IPS-15b (cell line): ENCODE measurements around the gene NDOR1.

Experiments
- H3K27me3 ChIP-seq: one replicate; pipeline ENCODE4 v1.6.1; 2013; ENCODE audit warnings: low read length; ENCODE audit not compliant: control insufficient read depth, insufficient read depth
- H3K36me3 ChIP-seq: one replicate; pipeline ENCODE4 v1.6.1; 2013; ENCODE audit warnings: low read length; ENCODE audit not compliant: control insufficient read depth, insufficient read depth
- H3K4me1 ChIP-seq: one replicate; pipeline ENCODE4 v1.6.1; 2013; ENCODE audit warnings: mild to moderate bottlenecking, low read length; ENCODE audit not compliant: control insufficient read depth, insufficient read depth
- H3K4me3 ChIP-seq: one replicate; pipeline ENCODE4 v1.5.1; 2013; ENCODE audit warnings: low read depth, low read length
- H3K9ac ChIP-seq: one replicate; pipeline ENCODE4 v1.6.1; 2013; ENCODE audit warnings: low read depth, mild to moderate bottlenecking, low read length
- H3K9me3 ChIP-seq: one replicate; pipeline ENCODE4 v1.6.1; 2013; ENCODE audit warnings: mild to moderate bottlenecking, low read length; ENCODE audit not compliant: control insufficient read depth, insufficient read depth

Gene NDOR1

GRCh38 chr9:137170486-137171148 is 34.9 kb upstream of the NDOR1 start:
- no peak overlapping the region for H3K4me3 ChIP-seq
- peaks cover 37% of the 10 kb centered on the region for H3K27me3 ChIP-seq
- no peaks in the 10 kb centered on the region for H3K4me1 ChIP-seq
- H3K9me3 ChIP-seq: no peaks in the 10 kb centered on the region
- no peak overlapping the region for H3K9ac ChIP-seq
- no peaks in the 10 kb centered on the region for H3K36me3 ChIP-seq

GRCh38 chr9:137171149-137171900 is 34.2 kb upstream of the NDOR1 start:
- no peak overlapping the region for H3K9ac ChIP-seq
- no peak overlapping the region for H3K4me3 ChIP-seq
- no peaks in the 10 kb centered on the region for H3K36me3 ChIP-seq
- H3K9me3 ChIP-seq: no peaks in the 10 kb centered on the region
- H3K27me3 ChIP-seq: peaks cover 34% of the 10 kb centered on the region
- no peaks in the 10 kb centered on the region for H3K4me1 ChIP-seq

GRCh38 chr9:137172901-137173795 is 32.4 kb upstream of the NDOR1 start:
- Histone ChIP-seq H3K4me1 (no peaks in the 10 kb centered on the region), H3K4me3 (no peak overlapping the region), H3K9ac (no peak overlapping the region), H3K9me3 (no peaks in the 10 kb centered on the region), H3K36me3 (no peaks in the 10 kb centered on the region), H3K27me3 (peaks cover 19% of the 10 kb centered on the region)

- Histone ChIP-seq H3K4me3 (no peak overlapping the region), H3K27me3 (peaks cover 15% of the 10 kb centered on the region), H3K36me3 (peaks cover 2% of the 10 kb centered on the region), H3K4me1 (no peaks in the 10 kb centered on the region), H3K9ac (no peak overlapping the region), H3K9me3 (no peaks in the 10 kb centered on the region)
Measured at GRCh38 chr9:137173796-137174664, 31.5 kb upstream of the NDOR1 start.

- Histone ChIP-seq H3K27me3 (peaks cover 14% of the 10 kb centered on the region), H3K4me1 (no peaks in the 10 kb centered on the region), H3K9me3 (no peaks in the 10 kb centered on the region), H3K9ac (no peak overlapping the region), H3K36me3 (peaks cover 10% of the 10 kb centered on the region), H3K4me3 (no peak overlapping the region)
Measured at GRCh38 chr9:137174722-137175293, 30.7 kb upstream of the NDOR1 start.

- Histone ChIP-seq H3K27me3 (peaks cover 10% of the 10 kb centered on the region), H3K4me3 (no peak overlapping the region), H3K9ac (no peak overlapping the region), H3K4me1 (no peaks in the 10 kb centered on the region), H3K9me3 (no peaks in the 10 kb centered on the region), H3K36me3 (peaks cover 15% of the 10 kb centered on the region)
Measured at GRCh38 chr9:137175345-137175961, 30.0 kb upstream of the NDOR1 start.

GRCh38 chr9:137176302-137177182 is 29.0 kb upstream of the NDOR1 start:
- H3K27me3 ChIP-seq: peaks cover 3% of the 10 kb centered on the region
- no peak overlapping the region for H3K9ac ChIP-seq
- no peaks in the 10 kb centered on the region for H3K4me1 ChIP-seq
- no peak overlapping the region for H3K4me3 ChIP-seq
- H3K36me3 ChIP-seq: peaks cover 23% of the 10 kb centered on the region
- no peaks in the 10 kb centered on the region for H3K9me3 ChIP-seq

GRCh38 chr9:137178201-137178938 is 27.1 kb upstream of the NDOR1 start:
- Histone ChIP-seq H3K9me3 (no peaks in the 10 kb centered on the region), H3K4me3 (no peak overlapping the region), H3K27me3 (peaks cover 3% of the 10 kb centered on the region), H3K36me3 (peaks cover 37% of the 10 kb centered on the region), H3K4me1 (no peaks in the 10 kb centered on the region), H3K9ac (no peak overlapping the region)

GRCh38 chr9:137178939-137179630 is 26.4 kb upstream of the NDOR1 start:
- H3K9me3 ChIP-seq: no peaks in the 10 kb centered on the region
- no peaks in the 10 kb centered on the region for H3K4me1 ChIP-seq
- peaks cover 44% of the 10 kb centered on the region for H3K36me3 ChIP-seq
- H3K4me3 ChIP-seq: no peak overlapping the region
- peaks cover 3% of the 10 kb centered on the region for H3K27me3 ChIP-seq
- no peak overlapping the region for H3K9ac ChIP-seq
